ENCODE measurements around the gene MX1. TPM values are rescaled to one million over a fixed set of nuclear protein-coding genes. Genes with fewer than 3 reads are reported as not detected.

Gene MX1
- total RNA-seq = 35.1 TPM

GRCh38 chr21:41425954-41426675 lies at the start of gene MX1:
Gene MX1 (plus strand): TSS chr21:41426239. CDS start chr21:41432071, 5,832 bp downstream.
- DNase-seq (ENCODE audit: low spot score) = peak; percentile 74

GRCh38 chr21:41377715-41378114 lies 48.3 kb upstream of the MX1 start:
- DNase-seq (ENCODE audit: low spot score) = no peak

GRCh38 chr21:41378849-41379248 lies 47.2 kb upstream of the MX1 start:
- no peak for DNase-seq (ENCODE audit: low spot score)

GRCh38 chr21:41379901-41380300 lies 46.1 kb upstream of the MX1 start:
- DNase-seq (ENCODE audit: low spot score) = no peak

GRCh38 chr21:41381731-41382130 lies 44.3 kb upstream of the MX1 start:
- no peak for DNase-seq (ENCODE audit: low spot score)

GRCh38 chr21:41387042-41387819 lies 38.8 kb upstream of the MX1 start:
- DNase-seq (ENCODE audit: low spot score) = no peak

GRCh38 chr21:41387824-41388223 lies 38.2 kb upstream of the MX1 start:
- no peak for DNase-seq (ENCODE audit: low spot score)

- no peak for DNase-seq (ENCODE audit: low spot score)
Measured at GRCh38 chr21:41388259-41388658, 37.8 kb upstream of the MX1 start.

GRCh38 chr21:41390043-41390639 lies 35.9 kb upstream of the MX1 start:
- no peak for DNase-seq (ENCODE audit: low spot score)

GRCh38 chr21:41393876-41394465 lies 32.1 kb upstream of the MX1 start:
- no peak for DNase-seq (ENCODE audit: low spot score)

GRCh38 chr21:41396558-41397075 lies 29.4 kb upstream of the MX1 start:
- peak; percentile 43 for DNase-seq (ENCODE audit: low spot score)

GRCh38 chr21:41397471-41397891 lies 28.6 kb upstream of the MX1 start:
- DNase-seq (ENCODE audit: low spot score) = no peak

- DNase-seq (ENCODE audit: low spot score) = no peak
Measured at GRCh38 chr21:41398251-41398650, 27.8 kb upstream of the MX1 start.

GRCh38 chr21:41398831-41399230 lies 27.2 kb upstream of the MX1 start:
- DNase-seq (ENCODE audit: low spot score) = no peak

GRCh38 chr21:41399246-41399800 lies 26.7 kb upstream of the MX1 start:
- no peak for DNase-seq (ENCODE audit: low spot score)

- DNase-seq (ENCODE audit: low spot score) = no peak
Measured at GRCh38 chr21:41402231-41402630, 23.8 kb upstream of the MX1 start.

GRCh38 chr21:41402796-41403195 lies 23.2 kb upstream of the MX1 start:
- DNase-seq (ENCODE audit: low spot score) = no peak

GRCh38 chr21:41403331-41403730 lies 22.7 kb upstream of the MX1 start:
- no peak for DNase-seq (ENCODE audit: low spot score)

GRCh38 chr21:41403966-41404365 lies 22.1 kb upstream of the MX1 start:
- no peak for DNase-seq (ENCODE audit: low spot score)

GRCh38 chr21:41405321-41405720 lies 20.7 kb upstream of the MX1 start:
- no peak for DNase-seq (ENCODE audit: low spot score)

GRCh38 chr21:41406340-41406739 lies 19.7 kb upstream of the MX1 start:
- no peak for DNase-seq (ENCODE audit: low spot score)

Measured in mucosa of gallbladder (tissue), 1 donor.